Measurements from ENCODE around the gene PAK4. TPM values are rescaled to one million over a fixed set of nuclear protein-coding genes. Genes with fewer than 3 reads are reported as not detected.

The PAK4 gene
- total RNA-seq, 1 experiment from 2014 or later: 90.1 TPM

GRCh38 chr19:39209196-39209595 is 83.6 kb downstream of the PAK4 start:
- RAD21 ChIA-PET (ENCODE audit: low non-redundant PET in 1 of 2, low total read pairs in 2 of 2, uncharacterized antibody in 2 of 2, unreplicated experiment in 2 of 2): no interaction called here
- H3K9me2 ChIP-seq (ENCODE audit: insufficient read depth): no peaks in the 10 kb centered on the region
- no peak overlapping the region for H3K4me2 ChIP-seq (ENCODE audit: low read length)
- H3K79me2 ChIP-seq (ENCODE audit: insufficient read depth, low read length): no peaks in the 10 kb centered on the region
- no peak overlapping the region for H3K27ac ChIP-seq (ENCODE audit: low read depth, low read length)
- H3K36me3 ChIP-seq (ENCODE audit: control insufficient read depth in 1 of 2, insufficient read depth in 2 of 2, low read length in 2 of 2): no peaks in the 10 kb centered on the region
- TF ChIP-seq YY1 (IDR thresholded peaks at IDR 0.05; ENCODE audit: extremely low read depth, insufficient replicate concordance, low read depth, low read length) (no peak), JUND (IDR thresholded peaks at IDR 0.05) (no peak), EZH2phosphoT487 (IDR thresholded peaks at IDR 0.05; ENCODE audit: borderline replicate concordance) (no peak), SP1 (IDR thresholded peaks at IDR 0.05; ENCODE audit: low read depth) (no peak), ATF3 (IDR thresholded peaks at IDR 0.05) (no peak)
- H3K9ac ChIP-seq (ENCODE audit: low read length): no peak overlapping the region
- ATAC-seq (no peak), DNase-seq (ENCODE audit: low read depth, low spot score) (no peak)
- no peak overlapping the region for H2AFZ ChIP-seq (ENCODE audit: low read depth, low read length, poor library complexity, severe bottlenecking)
- H3K4me1 ChIP-seq (ENCODE audit: control insufficient read depth in 1 of 2, insufficient read depth in 2 of 2, low read length in 2 of 2): peaks cover 9 to 12% of the 10 kb centered on the region in 2 experiments; a peak in 3 of 4 replicates
- H4K20me1 ChIP-seq (ENCODE audit: insufficient read depth): no peaks in the 10 kb centered on the region
- BruUV-seq (replicated peaks): no TSS peak
- no peaks in the 10 kb centered on the region for H3K9me3 ChIP-seq (ENCODE audit: control insufficient read depth in 1 of 2, insufficient read depth in 1 of 2, low read depth in 1 of 2, low read length in 2 of 2)
- no peak overlapping the region for H3K4me3 ChIP-seq (replicated peaks in 1 of 2; ENCODE audit: low read depth in 1 of 2, low read length in 2 of 2)
- H3K27me3 ChIP-seq (ENCODE audit: insufficient read depth, low read length): no peaks in the 10 kb centered on the region
- intact Hi-C loops (cut with micrococcal nuclease): no loop called here
- POLR2A ChIA-PET: no interaction called here
- CTCF ChIA-PET: no interaction called here

- peak overlapping the region; percentile 11; the same call in 1 of the 2 replicates for H3K27ac ChIP-seq (ENCODE audit: low read depth, low read length)
- ChIA-PET POLR2A (interaction anchor here (1.2 kb wide), 1 partner anchor 111 kb away, joined by 3 read pairs; no protein-coding TSS in a partner anchor), RAD21 (ENCODE audit: low non-redundant PET in 1 of 2, low total read pairs in 2 of 2, uncharacterized antibody in 2 of 2, unreplicated experiment in 2 of 2) (interaction anchor here (0.7 to 0.8 kb wide), 5 partner anchors 25 to 138 kb away, joined by 3 read pairs; no protein-coding TSS in a partner anchor), CTCF (interaction anchor here (0.7 to 3.8 kb wide), 7 partner anchors 88 to 161 kb away, joined by 3 to 32 read pairs (median 5); partner anchors contain the start of gene SAMD4B)
- H3K9me2 ChIP-seq (ENCODE audit: insufficient read depth): no peaks in the 10 kb centered on the region
- no peaks in the 10 kb centered on the region for H3K27me3 ChIP-seq (ENCODE audit: insufficient read depth, low read length)
- H3K9ac ChIP-seq (ENCODE audit: low read length): no peak overlapping the region
- BruUV-seq (replicated peaks): no TSS peak
- H3K36me3 ChIP-seq (ENCODE audit: control insufficient read depth in 1 of 2, insufficient read depth in 2 of 2, low read length in 2 of 2): no peaks in the 10 kb centered on the region
- peak; percentile 75 for ATAC-seq
- peak overlapping the region; percentile 93 for H2AFZ ChIP-seq (ENCODE audit: low read depth, low read length, poor library complexity, severe bottlenecking)
- DNase-seq (ENCODE audit: low read depth, low spot score): peak; percentile 6
- no peaks in the 10 kb centered on the region for H3K79me2 ChIP-seq (ENCODE audit: insufficient read depth, low read length)
- H3K4me1 ChIP-seq (ENCODE audit: control insufficient read depth in 1 of 2, insufficient read depth in 2 of 2, low read length in 2 of 2): peaks cover 9 to 12% of the 10 kb centered on the region in 2 experiments; a peak in 3 of 4 replicates
- intact Hi-C loops (cut with micrococcal nuclease): loop anchor here (1.0 to 10.0 kb wide), 5 partner anchors 116 to 323 kb away; partner anchors contain the start of genes EID2B, MED29, PAF1 and PLEKHG2
- H4K20me1 ChIP-seq (ENCODE audit: insufficient read depth): no peaks in the 10 kb centered on the region
- H3K4me3 ChIP-seq (replicated peaks in 1 of 2; ENCODE audit: low read depth in 1 of 2, low read length in 2 of 2): no peak overlapping the region
- H3K9me3 ChIP-seq (ENCODE audit: control insufficient read depth in 1 of 2, insufficient read depth in 1 of 2, low read depth in 1 of 2, low read length in 2 of 2): no peaks in the 10 kb centered on the region
- peak overlapping the region; percentile 63 for H3K4me2 ChIP-seq (ENCODE audit: low read length)
- no peak for TF ChIP-seq SIN3A (IDR thresholded peaks at IDR 0.05; ENCODE audit: low read depth)
- no peak for TF ChIP-seq FOSL1 (IDR thresholded peaks at IDR 0.05; ENCODE audit: low read depth)
- TF ChIP-seq, protein P1, sequence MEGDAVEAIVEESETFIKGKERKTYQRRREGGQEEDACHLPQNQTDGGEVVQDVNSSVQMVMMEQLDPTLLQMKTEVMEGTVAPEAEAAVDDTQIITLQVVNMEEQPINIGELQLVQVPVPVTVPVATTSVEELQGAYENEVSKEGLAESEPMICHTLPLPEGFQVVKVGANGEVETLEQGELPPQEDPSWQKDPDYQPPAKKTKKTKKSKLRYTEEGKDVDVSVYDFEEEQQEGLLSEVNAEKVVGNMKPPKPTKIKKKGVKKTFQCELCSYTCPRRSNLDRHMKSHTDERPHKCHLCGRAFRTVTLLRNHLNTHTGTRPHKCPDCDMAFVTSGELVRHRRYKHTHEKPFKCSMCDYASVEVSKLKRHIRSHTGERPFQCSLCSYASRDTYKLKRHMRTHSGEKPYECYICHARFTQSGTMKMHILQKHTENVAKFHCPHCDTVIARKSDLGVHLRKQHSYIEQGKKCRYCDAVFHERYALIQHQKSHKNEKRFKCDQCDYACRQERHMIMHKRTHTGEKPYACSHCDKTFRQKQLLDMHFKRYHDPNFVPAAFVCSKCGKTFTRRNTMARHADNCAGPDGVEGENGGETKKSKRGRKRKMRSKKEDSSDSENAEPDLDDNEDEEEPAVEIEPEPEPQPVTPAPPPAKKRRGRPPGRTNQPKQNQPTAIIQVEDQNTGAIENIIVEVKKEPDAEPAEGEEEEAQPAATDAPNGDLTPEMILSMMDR (IDR thresholded peaks at IDR 0.05 in 2 of 3, conservative IDR thresholded peaks at IDR 0.05 in 1 of 3; ENCODE audit: borderline replicate concordance in 1 of 3, insufficient read depth in 1 of 3, low read depth in 2 of 3, low read length in 2 of 3): no peak
- no peak for TF ChIP-seq SP1 (IDR thresholded peaks at IDR 0.05; ENCODE audit: low read depth)
- no peak for TF ChIP-seq REST (IDR thresholded peaks at IDR 0.05; ENCODE audit: low read depth)
- no peak for TF ChIP-seq RAD21 (IDR thresholded peaks at IDR 0.05; ENCODE audit: low read depth)
- no peak for TF ChIP-seq SRF (IDR thresholded peaks at IDR 0.05; ENCODE audit: low read depth)
Measured at GRCh38 chr19:39211731-39212374, 86.3 kb downstream of the PAK4 start.
